Mononuclear cell (primary cell): ENCODE results near the gene E2F1. TPM values are rescaled to one million over a fixed set of nuclear protein-coding genes. Genes with fewer than 3 reads are reported as not detected.
"Not testable (repeated sequence)": the region's sequence is repeated elsewhere in the genome, so short reads cannot be mapped to it uniquely, and the experiment has no call there.

Source experiments
- H3K27me3 ChIP-seq: 2 replicates; pipeline ENCODE4 v1.6.0; 2011; ENCODE audit warnings: low read length, control low read depth; ENCODE audit not compliant: insufficient read depth
- H3K4me1 ChIP-seq: 2 replicates; pipeline ENCODE4 v1.5.1; 2011; ENCODE audit warnings: mild to moderate bottlenecking, low read length, control low read depth; ENCODE audit not compliant: insufficient read depth
- H3K4me3 ChIP-seq: 2 replicates; pipeline ENCODE4 v1.5.1; 2011; ENCODE audit warnings: mild to moderate bottlenecking, low read length, moderate library complexity
- H3K9me3 ChIP-seq: 2 replicates; pipeline ENCODE4 v1.5.1; 2011; ENCODE audit warnings: low read depth, mild to moderate bottlenecking, control low read depth, low read length
- total RNA-seq: library from RNA; depleted of rRNA; stranded (reverse); fragments of >200 nt; gene quantifications from one replicate; pipeline ENCODE4 v1.2.3, GENCODE V29; 2012

The E2F1 gene
- total RNA-seq, 1 donor = 2.0 TPM

GRCh38 chr20:33635341-33635740, 50.8 kb downstream of the E2F1 start:
- no peaks in the 10 kb centered on the region for H3K9me3 ChIP-seq
- H3K4me3 ChIP-seq = no peak overlapping the region
- no peaks in the 10 kb centered on the region for H3K27me3 ChIP-seq
- H3K4me1 ChIP-seq = no peaks in the 10 kb centered on the region

GRCh38 chr20:33631910-33632309, 54.3 kb downstream of the E2F1 start:
- not testable (repeated sequence) for H3K9me3 ChIP-seq, H3K4me3 ChIP-seq, H3K27me3 ChIP-seq, H3K4me1 ChIP-seq

GRCh38 chr20:33630507-33630906, 55.7 kb downstream of the E2F1 start:
- Histone ChIP-seq H3K4me1 (no peaks in the 10 kb centered on the region), H3K9me3 (no peaks in the 10 kb centered on the region), H3K27me3 (no peaks in the 10 kb centered on the region), H3K4me3 (no peak overlapping the region)

GRCh38 chr20:33629979-33630378, 56.2 kb downstream of the E2F1 start:
- no peaks in the 10 kb centered on the region for H3K4me1 ChIP-seq
- no peaks in the 10 kb centered on the region for H3K9me3 ChIP-seq
- no peak overlapping the region for H3K4me3 ChIP-seq
- no peaks in the 10 kb centered on the region for H3K27me3 ChIP-seq

- H3K27me3 ChIP-seq = no peaks in the 10 kb centered on the region
- H3K4me3 ChIP-seq = no peak overlapping the region
- H3K4me1 ChIP-seq = peaks cover under 1% of the 10 kb centered on the region
- no peaks in the 10 kb centered on the region for H3K9me3 ChIP-seq
Observed at GRCh38 chr20:33629533-33629932, 56.7 kb downstream of the E2F1 start.

GRCh38 chr20:33627577-33628216, 58.5 kb downstream of the E2F1 start:
- no peaks in the 10 kb centered on the region for H3K9me3 ChIP-seq
- H3K27me3 ChIP-seq = no peaks in the 10 kb centered on the region
- peaks cover 4% of the 10 kb centered on the region for H3K4me1 ChIP-seq
- H3K4me3 ChIP-seq = no peak overlapping the region

DNA sequence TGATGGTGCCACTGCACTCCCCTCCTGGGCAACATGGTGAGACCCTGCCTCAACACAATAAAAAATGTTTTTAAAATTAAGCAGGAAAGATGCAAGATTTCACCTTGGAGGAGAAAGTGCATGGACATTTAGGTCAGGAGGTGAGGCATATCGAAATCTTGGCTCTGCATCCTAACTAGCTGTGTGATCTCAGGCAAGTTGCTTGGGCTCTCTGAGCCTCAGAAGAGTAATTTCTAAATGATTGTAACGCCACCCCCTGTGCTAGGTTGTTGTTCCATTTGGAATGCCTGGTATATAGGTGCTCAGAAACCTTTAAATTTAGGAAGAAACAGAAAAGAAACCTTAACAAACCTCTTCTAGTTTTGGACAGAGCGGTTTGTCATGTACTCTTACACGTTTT, 60.0 kb downstream of the E2F1 start:
- H3K27me3 ChIP-seq = no peaks in the 10 kb centered on the region
- no peaks in the 10 kb centered on the region for H3K9me3 ChIP-seq
- peaks cover 4% of the 10 kb centered on the region for H3K4me1 ChIP-seq
- no peak overlapping the region for H3K4me3 ChIP-seq

Other genes starting within 250 kb of the E2F1 start
- 2.9 TPM for gene SNTA1, start 242.6 kb downstream of the E2F1 start, total RNA-seq
- 8.9 TPM for gene CBFA2T2, start 196.3 kb downstream of the E2F1 start, total RNA-seq
- gene C20orf144, start 24.1 kb downstream of the E2F1 start, total RNA-seq = 0.21 TPM
- gene ACTL10, start 19.4 kb downstream of the E2F1 start, total RNA-seq = 0.42 TPM
- 4.6 TPM for gene NECAB3, start 12.0 kb downstream of the E2F1 start, total RNA-seq
- 2.4 TPM for gene PXMP4, start 33.9 kb upstream of the E2F1 start, total RNA-seq
- 0.73 TPM for gene ZNF341, start 45.6 kb upstream of the E2F1 start, total RNA-seq
- 67.0 TPM for gene CHMP4B, start 125.0 kb upstream of the E2F1 start, total RNA-seq